Fibroblast of lung (primary cell): Measurements from ENCODE around the gene NAA25. TPM values are rescaled to one million over a fixed set of nuclear protein-coding genes. Genes with fewer than 3 reads are reported as not detected.
"Not testable (repeated sequence)": the region's sequence is repeated elsewhere in the genome, so short reads cannot be mapped to it uniquely, and the experiment has no call there.

Experiments
- DNase-seq, 2 donors: peaks; one replicate each; pipeline versions ENCODE4 v3.0.0 to v3.0.0-alpha.2; 2010; ENCODE audit warnings: low read depth in 2 of 2
- H2AFZ ChIP-seq: 2 replicates; pipeline ENCODE4 v1.5.1; 2012; ENCODE audit warnings: low read length, control low read depth, inconsistent platforms
- H3K27ac ChIP-seq: 2 replicates; pipeline ENCODE4 v1.5.1; 2011; ENCODE audit warnings: low read length, control low read depth; ENCODE audit not compliant: insufficient read depth
- H3K27me3 ChIP-seq: 2 replicates; pipeline ENCODE4 v1.5.1; 2011; ENCODE audit warnings: mild to moderate bottlenecking, low read length; ENCODE audit not compliant: control insufficient read depth, insufficient read depth
- H3K36me3 ChIP-seq: 2 replicates; pipeline ENCODE4 v1.5.1; 2011; ENCODE audit warnings: low read length; ENCODE audit not compliant: control insufficient read depth, insufficient read depth
- H3K4me1 ChIP-seq: 2 replicates; pipeline ENCODE4 v1.5.1; 2011; ENCODE audit warnings: low read length; ENCODE audit not compliant: control insufficient read depth, insufficient read depth; ENCODE audit errors: extremely low read depth
- H3K4me2 ChIP-seq: 2 replicates; pipeline ENCODE4 v1.5.1; 2011; ENCODE audit warnings: low read length, control low read depth; ENCODE audit not compliant: insufficient read depth; ENCODE audit errors: extremely low read depth
- H3K4me3 ChIP-seq, 4 experiments: fragments of 200-600 bp in 1 of 4; sonication (generic) in 1 of 4; replicated peaks in 1 of 4; 2 replicates each; pipeline ENCODE4 v1.5.1; 2011 to 2016; ENCODE audit warnings: low read length in 4 of 4, low read depth in 3 of 4, mild to moderate bottlenecking in 3 of 4, control low read depth in 2 of 4, inconsistent platforms in 1 of 4, mixed read lengths in 1 of 4; ENCODE audit not compliant: insufficient read depth in 1 of 4; ENCODE audit errors: control extremely low read depth in 1 of 4
- H3K79me2 ChIP-seq: 2 replicates; pipeline ENCODE4 v1.5.1; 2012; ENCODE audit warnings: mild to moderate bottlenecking, low read length, inconsistent platforms; ENCODE audit not compliant: control insufficient read depth, insufficient read depth
- H3K9ac ChIP-seq: 2 replicates; pipeline ENCODE4 v1.5.1; 2011; ENCODE audit warnings: mild to moderate bottlenecking, low read length, control low read depth; ENCODE audit not compliant: insufficient read depth
- H3K9me3 ChIP-seq: 2 replicates; pipeline ENCODE4 v1.5.1; 2012; ENCODE audit warnings: low read depth, low read length; ENCODE audit not compliant: control insufficient read depth, insufficient read depth
- H4K20me1 ChIP-seq: 2 replicates; pipeline ENCODE4 v1.5.1; 2011; ENCODE audit warnings: low read length; ENCODE audit not compliant: control insufficient read depth, insufficient read depth; ENCODE audit errors: extremely low read depth
- CTCF ChIP-seq, 2 donors: IDR thresholded peaks in 1 of 2; conservative IDR thresholded peaks in 1 of 2; 1 replicate in 1 of 2; 2 replicates in 1 of 2; pipeline ENCODE4 v1.5.1; 2011 to 2012; ENCODE audit warnings: low read length in 2 of 2, control low read depth in 1 of 2, inconsistent platforms in 1 of 2, low read depth in 1 of 2, mild to moderate bottlenecking in 1 of 2
- EZH2 ChIP-seq: IDR thresholded peaks from 2 replicates; pipeline ENCODE4 v1.5.1; 2012; ENCODE audit warnings: low read length, control low read depth, mild to moderate bottlenecking; ENCODE audit errors: missing control alignments
- polyA plus RNA-seq, 2 donors: library from polyadenylated mRNA; depleted of rRNA in 1 of 2; stranded (reverse) in 1 of 2; unstranded in 1 of 2; fragments of >200 nt; gene quantifications; 2 replicates each; pipeline ENCODE4 v1.2.1, GENCODE V29; 2011 to 2012; ENCODE audit warnings: missing spikeins in 1 of 2
- total RNA-seq: library from RNA; depleted of rRNA; stranded (reverse); fragments of >200 nt; gene quantifications from 2 replicates; pipeline ENCODE4 v1.2.1, GENCODE V29; 2014

The NAA25 gene
- total and polyA plus RNA-seq, 2 donors (not counting 1 experiment from before 2014, with no cell fraction given), result 18.8 to 19.4 TPM

GRCh38 chr12:112112409-112113133 lies 4.0 kb upstream of the NAA25 start:
- Histone ChIP-seq H3K27ac (no peak overlapping the region), H3K36me3 (no peaks in the 10 kb centered on the region), H3K9ac (no peak overlapping the region), H3K79me2 (peaks cover 14% of the 10 kb centered on the region), H2AFZ (no peak overlapping the region), H3K4me3 (no peak overlapping the region), H3K4me1 (peaks cover 4% of the 10 kb centered on the region), H3K9me3 (no peaks in the 10 kb centered on the region), H3K27me3 (no peaks in the 10 kb centered on the region), H3K4me2 (no peak overlapping the region), H4K20me1 (no peaks in the 10 kb centered on the region)
- no peak for TF ChIP-seq EZH2
- no peak for TF ChIP-seq CTCF (conservative IDR thresholded peaks at IDR 0.05 in 1 of 2, IDR thresholded peaks at IDR 0.05 in 1 of 2; ENCODE audit: low read depth in 1 of 2, low read length in 2 of 2)
- no peak for DNase-seq

- H3K4me1 ChIP-seq, result peaks cover 6% of the 10 kb centered on the region
- no peaks in the 10 kb centered on the region for H3K27me3 ChIP-seq
- H3K36me3 ChIP-seq, result no peaks in the 10 kb centered on the region
- H3K9ac ChIP-seq, result no peak overlapping the region
- peaks cover 20% of the 10 kb centered on the region for H3K79me2 ChIP-seq
- H3K27ac ChIP-seq, result no peak overlapping the region
- H3K9me3 ChIP-seq, result no peaks in the 10 kb centered on the region
- H4K20me1 ChIP-seq, result no peaks in the 10 kb centered on the region
- H3K4me3 ChIP-seq, result no peak overlapping the region
- H3K4me2 ChIP-seq, result no peak overlapping the region
- no peak for DNase-seq
- H2AFZ ChIP-seq, result no peak overlapping the region
- TF ChIP-seq EZH2 (no peak), CTCF (conservative IDR thresholded peaks at IDR 0.05 in 1 of 2, IDR thresholded peaks at IDR 0.05 in 1 of 2; ENCODE audit: low read depth in 1 of 2, low read length in 2 of 2) (no peak)
These were observed 3.3 kb upstream of the NAA25 start for GRCh38 chr12:112111931-112112330.

GRCh38 chr12:112110787-112111662 lies 2.4 kb upstream of the NAA25 start:
- not testable (repeated sequence) for H3K4me3 ChIP-seq, H3K4me2 ChIP-seq, H4K20me1 ChIP-seq, H2AFZ ChIP-seq, H3K27me3 ChIP-seq, DNase-seq, H3K27ac ChIP-seq, H3K9me3 ChIP-seq, H3K36me3 ChIP-seq, H3K4me1 ChIP-seq, H3K9ac ChIP-seq
- H3K79me2 ChIP-seq, result peaks cover 29% of the 10 kb centered on the region
